Measurements from ENCODE around the gene LRRC8E.
"Not testable (repeated sequence)": the region's sequence is repeated elsewhere in the genome, so short reads cannot be mapped to it uniquely, and the experiment has no call there.

Gene LRRC8E

GRCh38 chr19:7927605-7928333 lies 39.5 kb downstream of the LRRC8E start:
- in situ Hi-C loops (cut with HindIII; ENCODE audit: low sequenced_read_pairs), result no loop called here

DNA sequence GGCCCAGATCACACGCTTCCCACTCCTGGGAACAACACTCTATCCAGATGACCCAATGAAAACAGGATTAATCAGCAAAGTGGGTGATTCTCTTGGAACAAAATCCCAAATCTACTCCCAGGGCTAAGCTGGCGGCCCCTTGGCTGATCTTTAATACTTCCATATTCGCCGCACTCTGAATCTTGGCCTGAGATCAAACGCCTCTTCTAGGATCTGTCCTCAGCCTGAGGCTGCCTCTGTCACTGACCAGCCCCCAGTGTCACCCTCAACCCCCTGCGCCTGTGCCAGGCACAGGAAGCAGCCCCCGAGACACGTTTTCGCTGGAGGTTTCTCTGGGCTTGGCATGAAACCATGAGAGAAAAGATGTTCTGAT lies 40.0 kb downstream of the LRRC8E start:
- in situ Hi-C loops (cut with HindIII; ENCODE audit: low sequenced_read_pairs), result no loop called here

DNA sequence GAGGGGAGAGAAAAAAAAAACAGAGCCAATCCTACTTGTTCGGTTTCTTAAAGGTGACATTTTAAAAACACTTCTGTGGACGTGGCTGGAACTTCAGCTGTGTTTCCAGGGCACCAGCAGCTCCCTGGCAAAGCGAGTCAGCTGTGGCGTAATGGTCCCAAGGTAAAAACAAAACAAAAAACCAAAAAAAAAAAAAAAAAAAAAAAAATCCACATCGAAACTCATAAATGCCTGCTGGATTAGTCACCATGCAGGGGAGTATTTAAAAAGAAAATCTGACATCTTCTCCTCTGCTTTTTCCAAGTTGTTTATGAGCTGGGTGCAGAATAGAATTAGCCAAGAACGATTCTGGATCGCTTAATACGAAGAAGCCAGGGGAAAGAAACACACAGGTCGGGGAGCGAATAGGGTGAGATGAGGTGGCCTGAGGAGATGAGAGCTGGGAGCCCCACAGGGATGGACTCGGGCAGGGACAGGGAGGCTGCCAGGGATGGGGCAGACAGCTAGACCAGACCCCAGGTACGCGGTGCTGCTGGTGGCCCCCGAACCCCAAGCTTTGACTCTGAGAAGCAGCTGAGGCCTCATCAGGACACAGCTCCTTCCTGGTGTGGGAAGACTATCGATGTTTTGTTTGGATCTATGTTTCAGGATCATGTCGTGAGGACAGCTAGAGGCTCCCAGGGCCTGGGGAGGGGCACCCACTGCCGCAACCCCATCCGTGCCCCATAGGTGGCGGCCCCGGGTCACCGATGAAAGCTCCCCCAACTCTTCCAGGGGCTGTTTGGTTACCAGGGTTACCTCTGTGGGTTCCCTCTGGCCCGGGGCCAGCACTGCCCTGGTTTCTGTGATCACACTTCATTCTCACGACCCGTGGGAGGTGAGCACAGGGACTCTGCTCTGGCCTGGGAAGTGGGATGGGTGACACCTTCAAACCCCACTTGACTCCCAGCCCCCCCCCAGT lies 40.7 kb downstream of the LRRC8E start:
- in situ Hi-C loops (cut with HindIII; ENCODE audit: low sequenced_read_pairs), result no loop called here

GRCh38 chr19:7930030-7930429 lies 41.7 kb downstream of the LRRC8E start:
- in situ Hi-C loops (cut with HindIII; ENCODE audit: low sequenced_read_pairs), result not testable (repeated sequence)

- in situ Hi-C loops (cut with HindIII; ENCODE audit: low sequenced_read_pairs), result no loop called here
Measured at GRCh38 chr19:7930765-7931164, 42.5 kb downstream of the LRRC8E start.

DNA sequence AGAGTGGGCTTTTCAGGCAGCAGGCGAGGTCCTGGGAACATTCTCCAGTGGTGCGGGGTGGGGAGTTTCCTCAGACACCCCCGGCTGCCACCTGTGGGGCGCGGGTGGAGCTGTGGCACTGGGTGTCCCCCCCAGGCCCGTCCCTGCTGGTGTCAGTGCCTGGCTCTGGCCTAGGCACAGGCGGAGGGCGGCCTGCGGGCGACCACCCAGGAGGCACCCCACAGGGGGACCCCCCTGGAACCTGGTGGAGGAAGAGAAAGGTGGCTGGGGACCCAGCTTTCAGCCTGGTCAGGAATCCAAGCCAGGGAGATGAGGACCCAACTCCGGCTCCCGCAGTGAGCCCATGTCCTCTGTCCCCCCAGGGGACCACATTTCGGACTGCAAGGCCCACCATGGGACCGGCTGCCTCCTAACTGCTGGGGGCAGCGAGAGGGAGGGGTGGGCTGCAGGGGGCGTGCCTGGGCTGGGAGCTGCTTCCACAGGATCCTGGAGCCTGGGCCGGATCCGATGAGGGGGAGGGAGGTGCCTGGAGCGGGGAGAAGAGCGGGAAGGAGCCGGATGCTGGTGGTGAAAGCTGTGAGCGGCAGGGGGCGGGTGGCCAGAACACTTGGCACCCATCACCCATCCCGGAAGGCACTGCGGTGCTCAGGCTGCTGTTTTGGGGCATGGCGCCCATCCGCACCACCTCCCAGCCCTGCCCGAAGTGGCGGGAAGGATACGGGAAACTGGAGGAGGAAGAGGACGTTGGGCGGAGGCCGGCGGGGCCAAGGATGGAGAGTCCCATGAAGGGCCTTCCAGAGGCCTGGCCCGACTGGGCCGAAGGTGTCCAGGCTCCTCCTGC lies 43.1 kb downstream of the LRRC8E start:
- in situ Hi-C loops (cut with HindIII; ENCODE audit: low sequenced_read_pairs), result no loop called here

DNA sequence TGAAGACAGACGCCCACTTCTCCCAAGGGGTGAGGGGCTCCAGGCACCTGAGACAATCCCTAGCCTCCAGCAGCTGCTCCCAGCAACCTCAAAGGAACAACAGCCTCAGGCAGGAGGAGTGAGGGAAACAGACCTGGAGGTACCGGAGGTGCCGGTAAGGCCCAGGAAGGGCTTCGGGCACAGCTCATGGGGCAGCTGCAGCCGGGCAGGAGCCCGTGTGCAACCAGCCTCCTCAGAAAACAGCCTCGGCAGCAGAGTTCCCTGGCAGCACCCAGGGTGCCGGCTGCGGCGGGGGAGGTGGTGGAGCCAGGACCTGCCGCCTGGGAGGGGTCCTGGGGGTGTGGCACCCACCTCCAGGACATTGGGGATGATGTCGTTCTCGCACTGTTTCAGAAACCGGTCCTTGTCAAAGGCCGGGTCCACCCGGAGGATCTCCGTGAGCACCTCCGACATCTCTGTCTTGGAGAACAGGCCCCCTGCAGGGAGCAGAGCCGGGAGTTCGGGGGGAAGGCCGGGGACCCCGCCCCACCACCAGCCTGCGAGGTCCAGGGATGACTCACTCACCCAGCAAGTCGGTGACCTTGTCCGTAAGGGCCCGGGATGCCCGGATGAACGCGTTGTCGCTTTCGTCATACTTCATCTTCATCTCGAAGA lies 44.1 kb downstream of the LRRC8E start:
- in situ Hi-C loops (cut with HindIII; ENCODE audit: low sequenced_read_pairs), result no loop called here

DNA sequence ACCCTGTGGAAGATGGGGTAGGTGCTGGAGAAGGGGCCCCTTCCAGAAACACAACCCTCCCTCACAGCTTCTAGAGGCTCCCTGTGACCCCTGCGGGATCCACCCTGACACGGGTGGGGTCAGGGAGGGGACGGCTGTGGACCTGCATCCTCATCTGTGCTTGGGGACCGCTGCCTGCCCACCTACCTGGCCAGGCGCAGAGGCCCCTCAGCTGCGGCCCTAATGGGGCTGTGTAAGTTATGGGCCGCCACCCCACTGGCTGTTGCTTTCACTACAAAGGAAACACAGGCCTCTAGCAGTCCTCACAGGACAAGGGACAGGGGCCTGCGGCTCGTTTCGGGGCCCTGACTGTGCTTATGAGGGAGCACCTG lies 44.6 kb downstream of the LRRC8E start:
- in situ Hi-C loops (cut with HindIII; ENCODE audit: low sequenced_read_pairs), result no loop called here

- in situ Hi-C loops (cut with HindIII; ENCODE audit: low sequenced_read_pairs), result no loop called here
Measured at GRCh38 chr19:7933411-7933810, 45.1 kb downstream of the LRRC8E start.

DNA sequence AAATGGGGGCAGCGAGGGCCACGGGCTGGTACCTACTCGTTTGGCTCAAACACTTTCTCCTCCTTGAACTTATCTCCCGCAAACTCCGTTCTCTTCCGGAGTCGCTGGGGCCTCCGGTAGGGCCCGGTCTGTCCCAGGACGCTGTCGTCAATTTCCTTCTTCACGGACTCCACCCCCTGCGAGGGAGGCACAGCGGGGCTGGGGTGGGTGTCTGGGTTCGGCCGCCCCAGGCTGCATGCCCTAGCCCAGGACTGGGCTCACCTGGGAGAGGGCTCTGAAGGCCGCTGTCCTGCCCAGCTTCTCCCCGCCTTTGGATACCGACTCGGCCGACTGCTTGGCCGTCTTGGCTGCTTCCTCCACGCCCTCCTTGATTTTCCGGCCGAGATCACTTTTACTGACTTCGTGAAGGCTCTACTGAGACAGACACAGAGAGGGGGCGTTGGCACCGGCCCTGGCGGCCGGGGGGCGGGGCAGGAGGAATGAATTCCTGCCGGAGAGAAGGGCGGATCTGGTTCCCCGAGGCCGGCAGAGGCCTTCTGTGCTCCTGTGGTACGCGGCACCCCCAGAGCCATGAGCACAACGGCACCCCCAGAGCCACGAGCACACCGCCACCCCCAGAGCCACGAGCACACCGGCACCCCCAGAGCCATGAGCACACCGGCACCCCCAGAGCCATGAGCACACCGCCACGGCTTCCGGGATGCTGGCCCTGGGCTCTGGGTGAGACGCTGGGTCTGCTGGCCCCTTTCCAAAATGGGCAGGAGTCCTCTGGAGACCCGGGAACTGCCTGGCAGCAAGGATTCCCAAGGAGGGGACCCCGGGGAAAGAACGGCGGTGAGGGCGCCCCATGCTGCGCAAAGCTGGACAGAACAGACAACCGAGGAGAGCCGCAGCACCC lies 45.8 kb downstream of the LRRC8E start:
- in situ Hi-C loops (cut with HindIII; ENCODE audit: low sequenced_read_pairs), result no loop called here

DNA sequence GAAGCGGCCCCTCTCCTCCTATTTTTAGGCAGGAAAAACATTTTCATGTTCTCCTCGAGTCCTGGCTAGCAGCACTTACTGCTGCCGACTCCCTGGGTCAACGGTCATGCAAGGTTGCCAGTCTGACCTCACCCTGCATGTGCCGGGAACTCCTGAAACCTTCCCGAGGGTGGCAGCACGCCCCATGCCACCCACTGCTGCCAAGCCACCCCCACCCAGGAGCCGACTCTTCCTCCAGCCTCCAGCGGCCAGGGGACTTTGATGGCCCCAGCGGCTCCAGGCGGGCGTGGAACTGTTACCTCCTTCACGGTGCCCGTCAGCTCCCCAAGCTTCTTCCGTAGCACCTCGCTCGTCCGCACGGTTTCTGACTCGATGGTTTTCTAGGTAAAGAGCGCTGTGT lies 46.5 kb downstream of the LRRC8E start:
- in situ Hi-C loops (cut with HindIII; ENCODE audit: low sequenced_read_pairs), result no loop called here

- in situ Hi-C loops (cut with HindIII; ENCODE audit: low sequenced_read_pairs), result no loop called here
Measured at GRCh38 chr19:7940841-7941240, 52.5 kb downstream of the LRRC8E start.

- in situ Hi-C loops (cut with HindIII; ENCODE audit: low sequenced_read_pairs), result no loop called here
Measured at GRCh38 chr19:7941895-7942596, 53.7 kb downstream of the LRRC8E start.

DNA sequence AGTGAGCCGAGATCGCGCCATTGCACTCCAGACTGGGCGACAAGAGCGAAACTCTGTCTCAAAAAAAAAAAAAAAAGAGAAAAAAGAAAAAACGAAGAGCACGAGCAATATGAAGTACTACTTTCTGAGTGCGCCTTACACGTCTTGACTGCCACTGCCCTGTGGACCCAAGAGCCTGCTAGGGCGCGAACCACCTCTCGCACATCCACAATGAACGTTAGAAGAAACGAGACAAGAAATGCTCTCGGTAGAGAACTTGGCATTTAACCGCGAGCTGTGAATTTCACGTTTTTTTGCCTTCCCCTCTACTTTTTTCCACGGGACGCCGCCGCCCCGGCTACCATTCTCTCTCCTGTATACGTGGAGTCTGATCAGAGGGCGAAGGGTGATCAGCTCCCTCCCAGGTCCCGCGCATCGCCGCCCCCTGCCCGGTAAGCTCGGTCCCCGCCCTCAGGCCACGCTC lies 54.7 kb downstream of the LRRC8E start:
- in situ Hi-C loops (cut with HindIII; ENCODE audit: low sequenced_read_pairs), result no loop called here

GRCh38 chr19:7943444-7944176 lies 55.3 kb downstream of the LRRC8E start, which contains the start of gene TIMM44:
TIMM44 (minus strand) TSS chr19:7943666; CDS start chr19:7943651, 15 bp downstream.
- in situ Hi-C loops (cut with HindIII; ENCODE audit: low sequenced_read_pairs), result no loop called here

GRCh38 chr19:7944177-7944761 lies 56.0 kb downstream of the LRRC8E start:
- in situ Hi-C loops (cut with HindIII; ENCODE audit: low sequenced_read_pairs), result no loop called here

GRCh38 chr19:7947939-7948338 lies 59.6 kb downstream of the LRRC8E start:
- in situ Hi-C loops (cut with HindIII; ENCODE audit: low sequenced_read_pairs), result no loop called here
